C4-2B (cell line): ENCODE measurements around the gene JMJD8.

Experiments used
- ZFX ChIP-seq: fragments of 450-650 bp; IDR thresholded peaks from 2 replicates; pipeline ENCODE4 v1.6.1; 2017
- TF ChIP-seq, protein P1 (sequence below): fragments of 450-650 bp; conservative IDR thresholded peaks from 2 replicates; pipeline ENCODE4 v1.5.1; 2017; ENCODE audit warnings: mild to moderate bottlenecking

DNA sequence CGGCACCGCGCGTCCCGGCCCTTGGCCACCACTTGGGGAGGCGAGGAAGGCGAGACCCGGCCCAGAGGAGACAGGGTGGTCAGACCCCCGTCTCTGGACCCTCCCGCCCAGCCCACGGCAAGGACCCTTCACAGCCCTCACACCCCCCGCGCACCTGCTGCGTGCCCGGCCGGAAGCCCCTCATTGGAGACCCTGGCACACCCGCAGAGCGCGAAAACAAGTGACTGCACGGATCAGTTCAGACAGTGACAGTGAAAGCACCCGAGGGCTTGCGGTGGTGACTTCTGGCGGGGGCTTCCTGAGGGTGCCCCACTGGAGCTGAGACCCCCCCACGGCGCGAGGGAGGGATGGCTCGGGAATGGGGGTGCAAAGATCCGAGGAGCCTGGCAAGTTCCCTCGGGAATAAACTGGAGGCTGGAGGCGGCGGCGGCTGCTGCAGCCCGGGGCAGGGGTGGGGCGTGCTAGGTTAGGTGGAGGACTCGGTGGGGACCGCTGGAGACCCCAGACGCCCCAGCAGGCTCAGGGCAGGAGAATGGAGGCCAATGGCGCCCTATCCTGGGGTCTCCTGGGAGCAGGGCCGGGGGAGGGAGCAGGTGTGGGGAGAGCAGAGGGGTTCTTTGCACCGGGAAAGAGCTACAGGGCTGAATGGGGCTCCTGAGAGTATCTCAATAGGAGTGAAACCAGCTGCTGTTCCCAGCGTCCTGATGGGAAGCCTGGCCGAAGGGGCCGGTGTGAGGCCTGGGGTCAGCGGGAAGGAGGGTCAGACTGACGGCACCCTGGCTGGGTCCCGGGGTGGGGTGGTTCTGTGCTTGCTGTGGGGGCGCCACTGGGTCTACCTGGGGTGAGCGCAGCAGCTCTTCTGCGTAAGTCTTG, 22.3 kb upstream of the JMJD8 start:
- TF ChIP-seq, protein P1, sequence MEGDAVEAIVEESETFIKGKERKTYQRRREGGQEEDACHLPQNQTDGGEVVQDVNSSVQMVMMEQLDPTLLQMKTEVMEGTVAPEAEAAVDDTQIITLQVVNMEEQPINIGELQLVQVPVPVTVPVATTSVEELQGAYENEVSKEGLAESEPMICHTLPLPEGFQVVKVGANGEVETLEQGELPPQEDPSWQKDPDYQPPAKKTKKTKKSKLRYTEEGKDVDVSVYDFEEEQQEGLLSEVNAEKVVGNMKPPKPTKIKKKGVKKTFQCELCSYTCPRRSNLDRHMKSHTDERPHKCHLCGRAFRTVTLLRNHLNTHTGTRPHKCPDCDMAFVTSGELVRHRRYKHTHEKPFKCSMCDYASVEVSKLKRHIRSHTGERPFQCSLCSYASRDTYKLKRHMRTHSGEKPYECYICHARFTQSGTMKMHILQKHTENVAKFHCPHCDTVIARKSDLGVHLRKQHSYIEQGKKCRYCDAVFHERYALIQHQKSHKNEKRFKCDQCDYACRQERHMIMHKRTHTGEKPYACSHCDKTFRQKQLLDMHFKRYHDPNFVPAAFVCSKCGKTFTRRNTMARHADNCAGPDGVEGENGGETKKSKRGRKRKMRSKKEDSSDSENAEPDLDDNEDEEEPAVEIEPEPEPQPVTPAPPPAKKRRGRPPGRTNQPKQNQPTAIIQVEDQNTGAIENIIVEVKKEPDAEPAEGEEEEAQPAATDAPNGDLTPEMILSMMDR = no peak
- TF ChIP-seq ZFX = no peak
